OCI-LY7 (cell line): ENCODE data around the gene MAEA.

Experiments used
- EZH2phosphoT487 ChIP-seq: fragments of 200-600 bp; sonication (generic); IDR thresholded peaks from 2 replicates; pipeline ENCODE4 v1.6.1; 2018; ENCODE audit warnings: low read depth, borderline replicate concordance, mild to moderate bottlenecking, mixed run types, antibody characterized with exemption, low read length, moderate library complexity, mixed read lengths
- TF ChIP-seq, protein P1 (sequence below): fragments of 200-600 bp; sonication (generic); conservative IDR thresholded peaks from 2 replicates; pipeline ENCODE4 v1.5.1; 2014; ENCODE audit warnings: mild to moderate bottlenecking, antibody characterized with exemption, low read length, moderate library complexity, mixed read lengths

DNA sequence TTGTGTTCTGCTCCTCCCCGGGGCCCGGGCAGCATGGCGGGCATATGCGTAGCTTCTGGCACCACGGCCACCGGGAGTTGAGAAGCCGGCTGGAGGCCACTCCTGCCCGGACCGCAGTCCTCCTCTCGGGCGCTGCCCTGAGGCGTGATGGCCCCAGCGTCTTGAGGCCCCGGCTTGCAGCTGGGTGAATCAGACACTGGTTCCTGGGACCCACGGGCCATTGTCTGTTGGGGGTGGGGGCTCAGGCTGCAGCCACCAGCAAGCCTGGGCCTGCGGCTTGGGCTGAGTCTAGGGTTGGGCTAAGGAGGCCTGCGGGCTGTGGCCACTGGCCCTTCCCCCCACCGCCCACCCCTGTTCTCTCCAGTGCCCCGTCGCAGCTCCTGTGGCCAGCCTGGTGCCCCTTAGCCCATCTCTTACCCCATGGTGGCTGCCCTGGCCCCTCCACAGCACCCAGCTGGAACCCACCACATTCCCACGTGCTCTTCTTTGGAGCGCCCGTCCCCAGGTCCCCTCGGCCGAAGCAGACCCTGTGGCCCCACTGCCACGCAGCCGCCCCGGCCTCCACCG is 50.6 kb downstream of the MAEA start:
- TF ChIP-seq, protein P1, sequence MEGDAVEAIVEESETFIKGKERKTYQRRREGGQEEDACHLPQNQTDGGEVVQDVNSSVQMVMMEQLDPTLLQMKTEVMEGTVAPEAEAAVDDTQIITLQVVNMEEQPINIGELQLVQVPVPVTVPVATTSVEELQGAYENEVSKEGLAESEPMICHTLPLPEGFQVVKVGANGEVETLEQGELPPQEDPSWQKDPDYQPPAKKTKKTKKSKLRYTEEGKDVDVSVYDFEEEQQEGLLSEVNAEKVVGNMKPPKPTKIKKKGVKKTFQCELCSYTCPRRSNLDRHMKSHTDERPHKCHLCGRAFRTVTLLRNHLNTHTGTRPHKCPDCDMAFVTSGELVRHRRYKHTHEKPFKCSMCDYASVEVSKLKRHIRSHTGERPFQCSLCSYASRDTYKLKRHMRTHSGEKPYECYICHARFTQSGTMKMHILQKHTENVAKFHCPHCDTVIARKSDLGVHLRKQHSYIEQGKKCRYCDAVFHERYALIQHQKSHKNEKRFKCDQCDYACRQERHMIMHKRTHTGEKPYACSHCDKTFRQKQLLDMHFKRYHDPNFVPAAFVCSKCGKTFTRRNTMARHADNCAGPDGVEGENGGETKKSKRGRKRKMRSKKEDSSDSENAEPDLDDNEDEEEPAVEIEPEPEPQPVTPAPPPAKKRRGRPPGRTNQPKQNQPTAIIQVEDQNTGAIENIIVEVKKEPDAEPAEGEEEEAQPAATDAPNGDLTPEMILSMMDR: no peak
- TF ChIP-seq EZH2phosphoT487: no peak
